ENCODE results near the gene PTPN3. TPM values are rescaled to one million over a fixed set of nuclear protein-coding genes. Genes with fewer than 3 reads are reported as not detected.
A peak's percentile ranks its signal among the peaks of the same experiment; 100 is the strongest.

The PTPN3 gene
- polyA plus RNA-seq, 2 of the 4 experiments (the other 2 are of a cell fraction): 8.9 to 20.3 TPM

GRCh38 chr9:109468927-109469326 lies 29.2 kb downstream of the PTPN3 start (continued):
- TF ChIP-seq HES2 (IDR thresholded peaks at IDR 0.05): no peak
- TF ChIP-seq CHD2 (IDR thresholded peaks at IDR 0.05; ENCODE audit: low read length, partially characterized antibody): no peak
- no peak for TF ChIP-seq TP53 (CRISPR knock-in tag; IDR thresholded peaks at IDR 0.05)
- no peak for TF ChIP-seq FOXS1 (CRISPR knock-in tag; IDR thresholded peaks at IDR 0.05)
- no peak for TF ChIP-seq PBX3 (IDR thresholded peaks at IDR 0.05)

GRCh38 chr9:109467936-109468335 lies 30.2 kb downstream of the PTPN3 start:
- 71% methylated on average over 2 of the region's 2 CpGs for WGBS (ENCODE audit: missing lambda C conversion rate)
- no peak for FAIRE-seq

More at GRCh38 chr9:109467936-109468335, 30.2 kb downstream of the PTPN3 start:
- DNase-seq (ENCODE audit: low read depth in 1 of 2, low spot score in 1 of 2): no peak
- POLR2A ChIA-PET: no interaction called here
- TF ChIP-seq ZC3H11A (IDR thresholded peaks at IDR 0.05): no peak
- TF ChIP-seq HMGXB4 (CRISPR knock-in tag; IDR thresholded peaks at IDR 0.05; ENCODE audit: borderline replicate concordance): no peak
- TF ChIP-seq ATOH8 (CRISPR knock-in tag; IDR thresholded peaks at IDR 0.05; ENCODE audit: low read depth): no peak
- no peak for TF ChIP-seq JUNB (IDR thresholded peaks at IDR 0.05)
- no peak for TF ChIP-seq PBX3 (IDR thresholded peaks at IDR 0.05)
- no peak for TF ChIP-seq KDM1A (IDR thresholded peaks at IDR 0.05; ENCODE audit: low read depth)
- TF ChIP-seq EHF (CRISPR knock-in tag; IDR thresholded peaks at IDR 0.05): no peak
- no peak for TF ChIP-seq MAFK (IDR thresholded peaks at IDR 0.05; ENCODE audit: partially characterized antibody)
- TF ChIP-seq EP300 (IDR thresholded peaks at IDR 0.05): no peak
- TF ChIP-seq TFCP2L1 (CRISPR knock-in tag; IDR thresholded peaks at IDR 0.05): no peak
- TF ChIP-seq CEBPB (IDR thresholded peaks at IDR 0.05): no peak
- no peak for TF ChIP-seq RARB (CRISPR knock-in tag; IDR thresholded peaks at IDR 0.05)
- TF ChIP-seq NFE2L2 (conservative IDR thresholded peaks at IDR 0.05; ENCODE audit: low read length): no peak
- peaks cover 42% of the 10 kb centered on the region for H3K4me1 ChIP-seq
- H3K4me3 ChIP-seq: no peak overlapping the region
- H3K27ac ChIP-seq: 0 out of 6 replicates have a peak overlapping the region, but pooled peaks of 1 of the 2 experiments have one; percentile 19
- CTCF ChIA-PET: interaction anchor here (0.6 to 8.8 kb wide), 5 partner anchors 14 to 340 kb away, joined by 3 to 173 read pairs (median 12); no protein-coding TSS in a partner anchor
- H3K4me2 ChIP-seq: no peak overlapping the region
- no peak for ATAC-seq
- H3K9me3 ChIP-seq: no peaks in the 10 kb centered on the region
